ENCODE data around the gene PGAP3.

The PGAP3 gene

DNA sequence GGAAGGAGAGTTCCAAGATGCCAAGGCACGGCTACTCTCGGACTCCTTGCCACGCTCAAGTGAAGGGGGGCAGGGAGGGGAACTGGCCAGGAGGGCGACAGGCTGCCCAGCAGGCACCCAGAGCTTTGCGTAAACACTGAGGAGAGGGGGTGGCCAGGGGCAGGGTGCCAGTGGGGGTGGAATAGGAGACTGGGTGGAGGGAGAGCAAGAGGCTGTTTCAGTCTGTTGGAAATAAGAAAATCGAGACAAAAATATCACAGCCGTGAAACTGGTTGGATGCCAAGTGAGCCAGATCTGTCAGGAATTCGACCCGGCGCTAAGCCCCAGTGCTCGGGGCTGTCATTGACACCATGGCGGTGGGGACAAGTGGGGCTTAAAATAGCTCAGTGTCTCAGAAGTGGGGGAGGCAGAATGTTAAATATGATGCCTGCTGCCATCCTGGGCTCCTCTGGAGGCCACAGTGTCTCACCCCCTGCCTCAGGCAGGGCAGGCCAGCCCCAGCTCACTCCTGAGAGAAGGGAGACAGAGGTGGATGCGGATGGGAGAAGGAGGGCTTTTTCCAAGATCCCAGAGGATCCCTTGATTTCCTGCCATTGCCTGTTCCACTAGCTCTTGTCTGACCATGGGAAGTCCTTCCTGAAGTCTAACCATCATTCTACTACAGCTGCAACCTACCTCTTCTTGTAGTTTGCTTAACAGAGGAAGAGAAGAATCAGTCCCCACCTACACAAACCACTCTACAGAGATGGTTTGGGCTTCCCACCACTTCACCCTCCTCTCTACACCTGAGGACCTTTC lies 10.1 kb downstream of the PGAP3 start:
- no peak overlapping the region for H3K4me3 ChIP-seq (ENCODE audit: low read length)
- H4K20me1 ChIP-seq (ENCODE audit: insufficient read depth, low read length), result no peaks in the 10 kb centered on the region
- no peaks in the 10 kb centered on the region for H3F3A ChIP-seq (ENCODE audit: insufficient read depth, low read length)
- no peaks in the 10 kb centered on the region for H3K36me3 ChIP-seq (replicated peaks; ENCODE audit: insufficient read depth, low read length)
- no peak for DNase-seq
- H3K9ac ChIP-seq (ENCODE audit: low read length), result no peak overlapping the region
- no peaks in the 10 kb centered on the region for H3K79me2 ChIP-seq (ENCODE audit: low read length)
- H3K9me2 ChIP-seq (replicated peaks; ENCODE audit: insufficient read depth, low read length), result no peaks in the 10 kb centered on the region
- H3K4me1 ChIP-seq (ENCODE audit: low read length), result no peaks in the 10 kb centered on the region
- H3K27me3 ChIP-seq (replicated peaks; ENCODE audit: insufficient read depth, low read length), result no peaks in the 10 kb centered on the region
- no peaks in the 10 kb centered on the region for H3K9me3 ChIP-seq (replicated peaks; ENCODE audit: insufficient read depth, low read length)
- no peak overlapping the region for H3K27ac ChIP-seq (ENCODE audit: low read length)
- no peak overlapping the region for H2AFZ ChIP-seq (ENCODE audit: low read length)
- TF ChIP-seq EZH2 (optimal IDR thresholded peaks at IDR 0.05; ENCODE audit: low read depth, low read length) (no peak), EZH2phosphoT487 (IDR thresholded peaks at IDR 0.05; ENCODE audit: low read length) (no peak)
- TF ChIP-seq, protein P1, sequence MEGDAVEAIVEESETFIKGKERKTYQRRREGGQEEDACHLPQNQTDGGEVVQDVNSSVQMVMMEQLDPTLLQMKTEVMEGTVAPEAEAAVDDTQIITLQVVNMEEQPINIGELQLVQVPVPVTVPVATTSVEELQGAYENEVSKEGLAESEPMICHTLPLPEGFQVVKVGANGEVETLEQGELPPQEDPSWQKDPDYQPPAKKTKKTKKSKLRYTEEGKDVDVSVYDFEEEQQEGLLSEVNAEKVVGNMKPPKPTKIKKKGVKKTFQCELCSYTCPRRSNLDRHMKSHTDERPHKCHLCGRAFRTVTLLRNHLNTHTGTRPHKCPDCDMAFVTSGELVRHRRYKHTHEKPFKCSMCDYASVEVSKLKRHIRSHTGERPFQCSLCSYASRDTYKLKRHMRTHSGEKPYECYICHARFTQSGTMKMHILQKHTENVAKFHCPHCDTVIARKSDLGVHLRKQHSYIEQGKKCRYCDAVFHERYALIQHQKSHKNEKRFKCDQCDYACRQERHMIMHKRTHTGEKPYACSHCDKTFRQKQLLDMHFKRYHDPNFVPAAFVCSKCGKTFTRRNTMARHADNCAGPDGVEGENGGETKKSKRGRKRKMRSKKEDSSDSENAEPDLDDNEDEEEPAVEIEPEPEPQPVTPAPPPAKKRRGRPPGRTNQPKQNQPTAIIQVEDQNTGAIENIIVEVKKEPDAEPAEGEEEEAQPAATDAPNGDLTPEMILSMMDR (IDR thresholded peaks at IDR 0.05; ENCODE audit: low read length), result no peak
- no peak overlapping the region for H3K4me2 ChIP-seq (ENCODE audit: low read depth, low read length)

DNA sequence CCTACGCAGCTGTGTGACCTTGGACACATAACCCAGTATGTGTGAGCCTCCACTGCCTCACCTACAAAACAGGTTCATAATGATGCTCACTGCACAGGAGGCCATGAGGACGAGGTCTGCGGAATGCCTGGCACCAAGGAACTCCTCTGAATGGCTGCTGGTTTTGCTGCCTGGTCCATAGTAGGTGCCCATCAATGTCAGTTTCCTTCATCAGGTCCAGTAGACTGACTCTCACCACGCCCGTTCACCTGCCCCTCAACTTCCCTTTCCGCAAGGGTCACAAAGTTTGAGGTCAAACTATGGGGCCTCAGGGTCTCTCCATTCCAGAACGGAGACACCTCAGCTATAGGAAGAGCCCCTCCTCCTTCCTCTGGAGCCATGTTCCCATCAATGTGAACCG lies 10.8 kb downstream of the PGAP3 start:
- no peaks in the 10 kb centered on the region for H3K36me3 ChIP-seq (replicated peaks; ENCODE audit: insufficient read depth, low read length)
- H3K9me3 ChIP-seq (replicated peaks; ENCODE audit: insufficient read depth, low read length), result no peaks in the 10 kb centered on the region
- no peaks in the 10 kb centered on the region for H4K20me1 ChIP-seq (ENCODE audit: insufficient read depth, low read length)
- H3K4me1 ChIP-seq (ENCODE audit: low read length), result no peaks in the 10 kb centered on the region
- TF ChIP-seq EZH2 (optimal IDR thresholded peaks at IDR 0.05; ENCODE audit: low read depth, low read length), result no peak
- TF ChIP-seq EZH2phosphoT487 (IDR thresholded peaks at IDR 0.05; ENCODE audit: low read length), result no peak
- H3F3A ChIP-seq (ENCODE audit: insufficient read depth, low read length), result no peaks in the 10 kb centered on the region
- H3K9me2 ChIP-seq (replicated peaks; ENCODE audit: insufficient read depth, low read length), result no peaks in the 10 kb centered on the region
- H2AFZ ChIP-seq (ENCODE audit: low read length), result no peak overlapping the region
- H3K4me2 ChIP-seq (ENCODE audit: low read depth, low read length), result no peak overlapping the region
- no peaks in the 10 kb centered on the region for H3K27me3 ChIP-seq (replicated peaks; ENCODE audit: insufficient read depth, low read length)
- no peak overlapping the region for H3K9ac ChIP-seq (ENCODE audit: low read length)
- no peak overlapping the region for H3K4me3 ChIP-seq (ENCODE audit: low read length)
- no peak for DNase-seq
- H3K79me2 ChIP-seq (ENCODE audit: low read length), result no peaks in the 10 kb centered on the region
- no peak overlapping the region for H3K27ac ChIP-seq (ENCODE audit: low read length)

DNA sequence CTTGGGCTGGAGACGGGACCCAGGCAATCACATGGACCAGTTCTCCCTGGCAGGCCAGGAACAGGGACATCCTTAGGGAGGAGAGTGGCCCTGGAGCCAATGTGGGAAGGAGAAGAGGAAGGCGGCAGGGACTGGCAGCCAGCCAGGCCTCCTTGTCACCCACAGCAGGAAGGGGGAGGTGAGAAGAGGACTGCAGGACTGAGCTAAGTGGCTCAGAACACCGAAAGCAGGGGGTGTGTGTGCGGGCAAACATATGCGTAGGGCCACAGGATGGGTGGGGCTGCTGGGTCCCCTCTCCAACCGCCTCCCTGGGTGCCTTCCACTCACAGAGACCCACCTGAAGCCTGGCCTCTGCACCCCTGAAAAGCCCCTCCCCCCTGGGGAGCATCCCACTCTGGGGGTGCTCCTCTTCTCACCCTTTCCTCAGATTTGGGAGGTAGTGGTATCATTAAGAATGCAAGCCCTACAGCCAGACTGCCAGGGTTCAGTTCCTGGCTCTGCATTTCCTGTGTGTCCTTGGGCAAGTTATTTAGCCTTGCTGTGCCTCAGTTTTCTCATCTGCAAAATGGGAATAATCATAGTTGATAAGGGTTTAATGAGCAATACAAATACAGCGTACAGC lies 11.5 kb downstream of the PGAP3 start:
- no peaks in the 10 kb centered on the region for H3K9me2 ChIP-seq (replicated peaks; ENCODE audit: insufficient read depth, low read length)
- H3K4me2 ChIP-seq (ENCODE audit: low read depth, low read length), result no peak overlapping the region
- H2AFZ ChIP-seq (ENCODE audit: low read length), result no peak overlapping the region
- no peaks in the 10 kb centered on the region for H4K20me1 ChIP-seq (ENCODE audit: insufficient read depth, low read length)
- no peaks in the 10 kb centered on the region for H3F3A ChIP-seq (ENCODE audit: insufficient read depth, low read length)
- H3K4me3 ChIP-seq (ENCODE audit: low read length), result no peak overlapping the region
- H3K79me2 ChIP-seq (ENCODE audit: low read length), result no peaks in the 10 kb centered on the region
- TF ChIP-seq EZH2 (optimal IDR thresholded peaks at IDR 0.05; ENCODE audit: low read depth, low read length) (no peak), EZH2phosphoT487 (IDR thresholded peaks at IDR 0.05; ENCODE audit: low read length) (no peak)
- TF ChIP-seq, protein P1 (IDR thresholded peaks at IDR 0.05; ENCODE audit: low read length), result no peak
- H3K27ac ChIP-seq (ENCODE audit: low read length), result no peak overlapping the region
- no peaks in the 10 kb centered on the region for H3K9me3 ChIP-seq (replicated peaks; ENCODE audit: insufficient read depth, low read length)
- H3K27me3 ChIP-seq (replicated peaks; ENCODE audit: insufficient read depth, low read length), result no peaks in the 10 kb centered on the region
- no peaks in the 10 kb centered on the region for H3K36me3 ChIP-seq (replicated peaks; ENCODE audit: insufficient read depth, low read length)
- H3K4me1 ChIP-seq (ENCODE audit: low read length), result no peaks in the 10 kb centered on the region
- no peak for DNase-seq
- no peak overlapping the region for H3K9ac ChIP-seq (ENCODE audit: low read length)

Data from MM.1S (cell line).